Lower lobe of right lung (tissue), 2 donors: ENCODE measurements around the gene GSN. TPM values are rescaled to one million over a fixed set of nuclear protein-coding genes. Genes with fewer than 3 reads are reported as not detected.
A peak's percentile ranks its signal among the peaks of the same experiment; 100 is the strongest.

Experiments
- ATAC-seq, 2 donors: fragments of 200-7000 bp; cut with Tn5 transposase; one replicate each; pipeline ENCODE4 v1.9.1; 2020 to 2022; ENCODE audit warnings: mild to moderate bottlenecking in 2 of 2, moderate library complexity in 2 of 2
- DNase-seq: peaks from one replicate; pipeline ENCODE4 v3.0.0-alpha.2; 2020
- H3K27ac ChIP-seq: fragments of 200-600 bp; one replicate; pipeline ENCODE4 v1.8.0; 2022
- H3K27me3 ChIP-seq: fragments of 200-600 bp; one replicate; pipeline ENCODE4 v1.8.0; 2022; ENCODE audit warnings: low read depth
- H3K36me3 ChIP-seq: fragments of 200-600 bp; one replicate; pipeline ENCODE4 v1.8.0; 2022; ENCODE audit warnings: mild to moderate bottlenecking
- H3K4me1 ChIP-seq: fragments of 200-600 bp; one replicate; pipeline ENCODE4 v1.8.0; 2022
- H3K4me3 ChIP-seq: fragments of 200-600 bp; one replicate; pipeline ENCODE4 v1.8.0; 2022; ENCODE audit warnings: mild to moderate bottlenecking
- H3K9me3 ChIP-seq: fragments of 200-600 bp; one replicate; pipeline ENCODE4 v1.8.0; 2022
- CTCF ChIP-seq: fragments of 200-600 bp; IDR thresholded peaks from one replicate; pipeline ENCODE4 v1.8.0; 2022; ENCODE audit warnings: antibody characterized with exemption, mild to moderate bottlenecking
- intact Hi-C: fragments of 100-400 bp; cut with DNase I; formaldehyde crosslinking; loops from one replicate; pipeline ENCODE4 v1.11.0; 2022
- total RNA-seq: library from RNA; stranded (reverse); fragmentation: NEBNext Ultra II Directional; extraction: Animal tissue kit (Norgen Biotek cat#: 25700); gene quantifications from one replicate; pipeline ENCODE4 v1.2.1, GENCODE V29; 2021
- donor health status: DM: no; HTN: yes; CAD: no; lungs with severe emphysema.

Gene GSN
- total RNA-seq, 1 donor from 2014 or later, result 388 TPM

GRCh38 chr9:121222524-121223171 lies 45.3 kb upstream of the GSN start:
- peak; percentile 62 to 64 for ATAC-seq
- intact Hi-C loops, result no loop called here

DNA sequence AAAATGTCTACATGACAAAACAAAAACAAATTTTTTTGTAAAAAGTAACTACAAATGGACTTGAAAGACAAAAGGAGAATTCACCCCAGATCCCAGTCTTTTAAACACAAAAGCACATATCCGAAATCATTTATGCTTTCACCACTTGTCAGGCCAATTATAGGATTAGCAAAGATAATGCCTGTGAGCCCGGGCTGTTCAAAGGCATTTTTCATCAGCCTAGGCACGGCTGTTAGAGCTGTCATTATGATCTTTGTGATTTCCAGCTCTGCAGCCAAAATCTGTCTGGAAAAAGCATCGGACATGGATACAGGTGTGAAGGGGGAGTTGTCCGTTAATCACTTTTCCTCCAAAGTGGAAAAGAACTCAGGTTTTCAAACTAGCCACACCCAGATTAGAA lies 42.7 kb upstream of the GSN start:
- Histone ChIP-seq H3K27ac (no peak overlapping the region), H3K27me3 (no peaks in the 10 kb centered on the region), H3K9me3 (no peaks in the 10 kb centered on the region), H3K4me1 (peaks cover 4% of the 10 kb centered on the region), H3K36me3 (no peaks in the 10 kb centered on the region), H3K4me3 (no peak overlapping the region)
- TF ChIP-seq CTCF, result no peak
- DNase-seq (no peak), ATAC-seq (no peak)
- intact Hi-C loops, result no loop called here

More at GRCh38 chr9:121222524-121223171, 45.3 kb upstream of the GSN start:
- Histone ChIP-seq H3K36me3 (no peaks in the 10 kb centered on the region), H3K9me3 (no peaks in the 10 kb centered on the region), H3K27me3 (no peaks in the 10 kb centered on the region), H3K4me3 (no peak overlapping the region), H3K4me1 (peaks cover 4% of the 10 kb centered on the region), H3K27ac (no peak overlapping the region)
- no peak for DNase-seq
- TF ChIP-seq CTCF, result peak; percentile 64

GRCh38 chr9:121226175-121226574 lies 41.8 kb upstream of the GSN start:
- Histone ChIP-seq H3K4me3 (no peak overlapping the region), H3K4me1 (peaks cover 4% of the 10 kb centered on the region), H3K36me3 (peaks cover 3% of the 10 kb centered on the region), H3K27ac (no peak overlapping the region), H3K9me3 (no peaks in the 10 kb centered on the region), H3K27me3 (no peaks in the 10 kb centered on the region)
- no peak for DNase-seq
- TF ChIP-seq CTCF, result no peak
- ATAC-seq, result no peak
- intact Hi-C loops, result no loop called here

DNA sequence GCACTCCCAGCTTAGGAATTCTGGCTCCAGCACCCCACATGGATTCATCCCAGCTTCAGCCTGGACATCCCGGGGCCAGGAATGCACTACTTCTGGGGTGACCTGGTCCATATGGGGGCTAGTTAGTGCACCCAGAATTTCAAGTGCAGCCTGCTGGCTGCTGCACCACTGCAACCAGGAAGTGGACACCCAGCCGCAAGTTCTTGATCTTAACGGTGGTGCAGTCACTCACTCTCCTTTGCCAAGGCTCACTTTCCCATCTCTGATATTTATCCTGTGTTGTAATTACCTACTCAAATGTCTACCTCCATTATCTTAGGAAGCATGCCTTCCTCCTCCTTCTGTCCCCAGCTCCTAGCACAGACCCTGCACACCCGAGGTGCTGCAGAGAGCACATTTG lies 40.1 kb upstream of the GSN start:
- DNase-seq, result no peak
- Histone ChIP-seq H3K27ac (no peak overlapping the region), H3K9me3 (no peaks in the 10 kb centered on the region), H3K4me3 (no peak overlapping the region), H3K4me1 (no peaks in the 10 kb centered on the region), H3K36me3 (peaks cover 14% of the 10 kb centered on the region), H3K27me3 (no peaks in the 10 kb centered on the region)
- no peak for ATAC-seq
- no peak for TF ChIP-seq CTCF
- intact Hi-C loops, result no loop called here

GRCh38 chr9:121230256-121230655 lies 37.7 kb upstream of the GSN start:
- no peak for ATAC-seq
- H3K36me3 ChIP-seq, result peaks cover 14% of the 10 kb centered on the region
- no peaks in the 10 kb centered on the region for H3K4me1 ChIP-seq
- TF ChIP-seq CTCF, result no peak
- H3K27ac ChIP-seq, result no peak overlapping the region
- no peaks in the 10 kb centered on the region for H3K9me3 ChIP-seq
- no peaks in the 10 kb centered on the region for H3K27me3 ChIP-seq
- intact Hi-C loops, result no loop called here
- no peak for DNase-seq
- no peak overlapping the region for H3K4me3 ChIP-seq
